Head of caudate nucleus (tissue), 42 donors: ENCODE measurements around the gene CCDC14.
"Not testable (repeated sequence)": the region's sequence is repeated elsewhere in the genome, so short reads cannot be mapped to it uniquely, and the experiment has no call there.

ENCODE experiments used
- DNase-seq, 42 donors: peaks; one replicate each; pipeline versions ENCODE4 v3.0.0 to v3.0.0-alpha.2; 2020 to 2021; ENCODE audit warnings: mixed read lengths in 7 of 42
- intact Hi-C: fragments of 100-400 bp; cut with DNase I; formaldehyde crosslinking; loops from one replicate; pipeline ENCODE4 v1.15.0; 2022

Gene CCDC14

DNA sequence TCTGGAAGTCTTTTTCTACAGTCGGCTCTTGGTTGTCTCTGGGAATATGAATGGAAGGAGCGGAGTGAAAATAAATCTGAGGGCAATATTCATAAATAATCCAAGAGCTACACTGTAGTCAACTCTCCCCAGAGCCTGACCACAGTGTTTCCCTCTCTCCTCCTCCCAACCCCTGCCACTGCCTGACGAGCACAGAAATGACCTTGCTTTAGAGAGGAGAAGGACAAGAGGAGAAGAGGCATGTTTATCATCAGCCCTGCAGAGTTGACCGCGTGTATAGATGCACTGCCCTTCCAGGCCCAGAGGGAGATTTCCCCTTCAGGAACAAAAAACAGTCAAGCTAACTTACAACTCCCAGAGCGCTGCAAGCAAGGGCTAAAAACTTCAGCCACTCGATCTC lies 14.0 kb upstream of the CCDC14 start:
- DNase-seq, intact Hi-C loops: not testable (repeated sequence)

DNA sequence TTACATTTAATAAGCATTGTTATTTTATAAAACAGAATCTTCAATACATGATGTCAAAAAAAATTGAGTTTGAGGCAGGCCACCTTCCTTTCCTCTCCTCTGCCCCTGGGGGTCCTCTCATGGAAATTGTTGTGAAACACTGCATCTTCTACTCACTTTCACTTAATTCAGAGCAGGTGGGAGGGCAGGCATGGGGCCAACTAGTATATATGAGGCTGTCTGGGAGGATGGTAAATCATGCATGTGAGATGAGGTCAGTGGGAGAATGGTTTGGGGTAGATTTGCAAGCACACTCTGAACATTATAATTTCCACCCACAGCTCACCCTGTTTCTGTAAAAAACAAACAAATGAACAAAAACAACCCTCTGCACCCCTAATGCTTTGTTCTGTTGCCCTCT lies 10.4 kb upstream of the CCDC14 start:
- intact Hi-C loops, result no loop called here
- no peak for DNase-seq

DNA sequence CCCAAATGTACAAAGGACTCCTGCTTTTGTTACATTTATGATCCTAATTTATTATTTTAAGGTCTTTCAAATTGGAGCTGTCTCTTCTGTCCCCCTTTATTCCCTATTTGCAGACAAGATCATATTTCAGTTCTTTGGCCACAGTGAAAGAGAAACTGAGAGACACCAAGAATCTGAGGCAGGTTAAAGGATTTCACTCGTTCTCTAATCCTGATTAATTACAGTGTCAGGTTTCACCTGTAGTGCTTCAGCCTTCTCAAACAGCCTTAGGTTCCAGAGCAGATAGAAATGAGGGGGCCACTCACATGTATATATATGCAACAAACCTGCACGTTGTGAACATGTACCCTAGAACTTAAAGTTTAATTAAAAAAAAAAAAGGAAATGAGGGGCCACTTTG lies 6.2 kb upstream of the CCDC14 start:
- DNase-seq, intact Hi-C loops: not testable (repeated sequence)

DNA sequence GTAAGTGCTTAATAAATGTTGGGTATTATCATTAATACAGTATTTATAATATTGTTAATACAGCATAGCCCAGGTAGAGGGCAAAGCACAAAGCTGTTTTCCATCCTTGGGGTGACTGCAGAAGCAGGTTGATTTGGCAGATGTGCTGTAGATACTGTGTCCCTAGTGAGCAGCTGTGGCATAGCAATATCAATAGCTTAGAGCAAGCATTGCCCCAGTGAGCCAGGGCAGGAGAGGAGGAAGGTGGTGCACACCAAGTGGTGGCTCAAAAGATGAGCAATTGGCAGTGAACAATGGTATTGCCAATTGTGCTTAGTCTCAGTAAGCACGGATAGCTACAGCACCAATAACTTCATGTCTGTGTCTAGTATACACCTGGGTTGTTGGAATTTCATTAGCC lies 5.8 kb upstream of the CCDC14 start:
- intact Hi-C loops, DNase-seq: not testable (repeated sequence)

DNA sequence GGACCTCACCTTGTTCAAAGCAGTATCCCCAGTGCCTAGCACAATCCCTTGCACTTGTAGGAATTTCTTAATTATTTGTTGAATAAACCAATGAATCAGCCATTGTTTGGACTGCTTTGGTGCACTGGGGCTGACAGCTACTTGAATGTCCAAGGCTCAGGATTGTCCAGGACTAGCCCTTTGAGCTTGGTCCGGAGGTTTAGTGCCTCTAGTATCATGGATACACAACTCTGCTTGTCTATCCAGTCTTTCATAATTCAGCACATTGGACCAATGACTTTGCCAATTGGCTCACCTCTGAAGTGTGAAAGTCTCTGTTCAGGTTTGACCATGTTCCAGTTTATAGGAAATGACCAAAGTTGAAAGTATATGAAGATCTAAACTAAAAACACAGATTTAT lies 3.8 kb upstream of the CCDC14 start:
- intact Hi-C loops, result not testable (repeated sequence)

DNA sequence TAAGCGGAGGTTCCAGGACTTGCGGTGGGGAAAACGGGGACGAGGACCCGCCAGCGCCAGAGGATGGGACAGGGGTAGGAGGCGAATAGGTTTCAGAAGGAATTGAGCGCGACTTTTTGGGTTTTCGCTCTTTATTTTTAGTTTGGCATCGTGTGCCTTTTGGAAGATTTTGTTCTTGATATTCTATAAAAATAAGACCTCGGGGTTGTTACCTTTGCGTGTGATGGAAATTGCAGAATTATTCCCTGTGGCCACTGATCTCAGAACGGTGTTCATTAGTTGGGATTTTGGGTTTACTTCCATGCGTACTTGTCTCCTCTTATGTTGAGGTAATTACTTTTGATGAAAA lies 453 bp upstream of the CCDC14 start:
- intact Hi-C loops, result no loop called here
- no peak for DNase-seq

More for the DNA sequence above, 3.8 kb upstream of the CCDC14 start:
- not testable (repeated sequence) for DNase-seq

DNA sequence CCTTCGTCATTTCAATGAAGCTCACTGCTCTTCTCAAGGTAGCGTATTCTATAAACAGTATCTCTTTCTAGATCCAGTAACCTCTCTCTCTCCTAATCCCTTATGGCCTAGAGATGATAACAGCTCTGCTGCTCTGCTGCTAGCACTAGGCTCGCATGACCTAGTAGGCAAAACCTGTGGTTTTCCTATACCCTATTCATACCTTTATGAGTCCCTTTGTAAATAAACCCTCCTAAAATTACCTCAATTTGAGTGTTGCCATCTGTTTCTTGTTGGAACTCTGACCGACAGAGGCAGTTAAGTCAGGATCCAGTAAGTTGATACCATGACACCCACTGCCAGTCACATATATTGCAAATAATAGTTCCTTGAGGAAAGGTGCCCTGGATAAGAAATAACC lies 7.3 kb downstream of the CCDC14 start:
- no peak for DNase-seq
- intact Hi-C loops, result no loop called here

DNA sequence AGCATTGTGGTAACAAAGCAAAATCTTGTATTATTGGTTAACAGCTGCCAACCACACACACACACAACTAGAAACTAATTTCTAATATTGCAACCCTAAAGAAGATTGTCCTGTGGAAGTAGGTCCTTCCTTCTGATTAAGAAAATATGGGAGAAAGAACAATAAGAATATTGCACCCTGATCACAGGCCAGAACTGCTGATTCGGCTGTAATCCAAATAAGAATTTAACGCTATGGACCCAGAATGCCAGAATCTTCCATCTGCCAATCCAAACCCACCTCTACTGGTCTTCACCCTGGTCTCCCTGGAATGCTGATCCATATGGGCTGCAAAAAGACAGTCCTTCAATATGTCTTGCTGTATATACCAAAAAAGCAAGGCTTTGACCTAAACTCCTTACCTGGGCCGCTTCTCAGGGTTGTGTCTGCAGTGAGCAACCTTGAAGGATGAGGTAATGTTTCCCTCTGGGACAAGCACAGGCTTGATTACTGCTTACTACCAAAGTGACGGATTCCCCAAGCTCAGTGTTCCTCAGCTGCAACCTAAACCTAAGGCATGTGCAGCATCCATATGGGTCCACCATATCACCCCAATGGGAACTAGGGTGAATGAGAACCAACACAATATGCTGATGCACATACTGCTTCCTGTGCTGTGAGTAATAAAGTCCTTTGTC lies 8.0 kb downstream of the CCDC14 start:
- intact Hi-C loops, result no loop called here
- DNase-seq, result no peak

DNA sequence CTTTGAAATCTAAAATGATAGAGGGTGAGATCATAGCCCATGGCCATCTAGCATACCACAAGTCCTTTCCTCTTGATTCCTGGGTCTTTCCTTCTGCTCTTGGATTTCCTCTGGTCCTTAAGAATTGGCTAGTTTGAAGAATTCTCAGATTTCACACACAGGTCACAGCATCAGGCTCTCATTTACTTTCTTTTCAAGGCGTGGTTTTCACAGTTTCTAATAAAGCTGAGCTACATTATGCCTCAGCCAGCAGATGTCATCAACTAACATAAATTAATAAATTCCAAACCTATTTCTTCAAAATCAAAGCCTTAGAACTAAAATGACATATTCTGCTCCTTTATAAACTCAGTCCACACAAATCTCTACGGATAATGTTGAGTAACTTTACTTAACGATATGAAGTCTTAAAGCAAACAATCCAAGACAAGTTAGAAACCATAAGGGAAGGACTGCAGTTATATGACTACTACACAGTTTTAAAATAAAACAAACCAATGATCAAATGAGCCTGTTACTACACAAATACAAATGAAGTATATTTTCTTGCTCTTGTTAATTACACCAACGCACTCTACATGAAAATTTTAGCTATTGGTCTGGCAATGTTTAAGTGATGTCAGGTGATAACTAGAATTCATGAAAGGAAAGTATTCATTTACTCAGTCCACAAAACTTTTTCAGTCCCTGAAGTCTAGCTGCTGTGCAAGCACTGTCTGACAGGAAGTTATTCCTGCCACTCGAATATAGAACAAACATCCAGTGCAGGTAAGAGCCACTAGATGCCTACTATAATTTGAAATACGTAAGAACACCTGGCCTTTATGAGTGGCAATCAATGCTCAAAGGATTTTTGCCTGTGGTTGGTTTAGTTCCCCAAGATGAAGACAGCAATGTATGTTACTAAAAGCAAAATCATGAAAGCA lies 9.2 kb downstream of the CCDC14 start:
- intact Hi-C loops, result no loop called here
- no peak for DNase-seq

DNA sequence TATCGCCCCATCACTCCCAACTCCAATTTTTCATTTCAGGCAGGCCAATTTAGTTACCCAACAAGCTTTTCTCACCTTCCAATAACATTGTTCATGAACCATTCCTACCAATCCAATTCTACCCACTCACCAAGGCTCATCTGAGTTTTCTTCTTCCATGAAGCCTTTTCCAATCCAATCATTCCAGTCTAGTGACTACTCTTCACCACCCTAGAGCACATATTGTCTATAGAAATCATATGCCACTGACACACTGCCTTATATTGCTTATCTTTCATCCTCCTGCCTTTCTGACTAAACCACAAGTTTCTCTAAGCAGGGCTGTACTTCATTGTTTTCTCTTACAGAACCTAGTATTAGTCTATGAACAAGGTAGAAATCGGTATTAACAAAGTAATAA lies 11.4 kb downstream of the CCDC14 start:
- DNase-seq, result no peak
- intact Hi-C loops, result no loop called here

DNA sequence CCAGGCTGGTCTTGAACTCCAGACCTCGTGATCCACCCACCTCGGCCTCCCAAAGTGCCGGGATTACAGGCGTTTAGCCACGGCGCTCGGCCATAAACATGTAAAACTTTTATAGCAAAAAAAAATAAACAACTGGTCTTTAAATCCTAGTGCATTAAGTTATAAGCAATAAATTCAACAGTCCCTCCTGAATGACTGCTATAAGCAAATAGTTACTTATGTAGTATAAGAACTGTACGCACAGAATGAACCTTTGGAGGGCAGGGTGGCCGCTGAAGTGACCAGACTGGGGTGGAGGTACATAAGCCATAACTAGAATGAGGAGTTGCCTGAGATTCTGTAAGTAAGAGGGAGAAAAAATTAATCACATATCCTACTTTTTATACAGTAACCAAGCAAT lies 12.6 kb downstream of the CCDC14 start:
- DNase-seq, result no peak
- intact Hi-C loops, result no loop called here

DNA sequence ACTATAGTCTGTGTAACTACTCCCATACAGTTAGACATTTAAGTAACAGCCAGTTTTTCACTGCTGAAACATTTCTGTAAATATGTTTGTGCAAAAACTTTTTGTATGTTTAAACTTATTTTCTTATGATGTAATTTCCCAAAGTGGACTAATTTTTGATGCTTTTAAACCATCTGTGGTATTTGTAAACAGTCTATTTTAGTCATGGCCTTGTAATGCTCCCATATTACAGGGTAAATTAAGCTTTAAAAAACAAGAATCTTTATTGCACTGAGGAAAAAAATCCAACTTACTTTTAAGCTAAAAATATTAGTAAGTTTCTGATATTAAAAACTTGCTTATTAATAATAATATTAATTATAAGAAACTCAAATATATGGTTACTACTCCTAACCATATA lies 13.5 kb downstream of the CCDC14 start:
- DNase-seq, result no peak
- intact Hi-C loops, result no loop called here

DNA sequence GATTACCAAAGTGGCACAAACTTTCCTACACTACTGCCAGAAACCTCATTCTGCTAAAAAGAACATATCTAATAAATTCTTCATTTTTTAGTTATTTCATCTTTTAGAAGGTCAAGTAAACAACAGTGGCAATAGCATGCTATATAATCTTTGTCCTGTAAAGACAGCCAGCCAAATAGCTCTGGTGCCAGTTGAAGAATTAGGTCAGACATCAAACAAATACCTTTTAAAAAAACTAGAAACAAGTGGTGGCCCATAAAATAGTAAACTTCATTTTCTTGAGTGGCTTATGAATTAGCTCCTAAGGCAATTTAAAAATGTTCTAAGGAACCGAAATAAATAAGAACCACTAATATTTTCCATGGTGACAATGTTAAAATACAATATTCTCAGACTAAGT lies 19.5 kb downstream of the CCDC14 start:
- DNase-seq, result no peak
- intact Hi-C loops, result no loop called here

DNA sequence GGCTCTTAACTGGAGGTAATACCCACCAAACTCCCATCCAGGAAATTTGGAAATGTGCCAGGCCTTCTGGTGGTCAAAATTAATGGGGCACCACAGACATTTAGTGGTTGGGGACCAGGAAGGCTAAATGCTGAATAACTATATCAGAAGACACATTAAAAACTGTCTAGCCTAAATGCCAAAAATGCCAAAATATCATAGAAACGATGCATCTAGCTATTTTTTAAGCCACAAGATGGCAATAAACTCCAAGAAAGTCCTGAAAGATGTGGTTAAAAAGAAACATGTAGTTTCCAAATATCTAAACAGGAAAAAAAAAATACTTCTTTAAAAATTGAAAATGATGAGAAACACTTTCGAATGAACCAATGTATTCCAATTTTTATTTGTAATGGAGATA lies 19.9 kb downstream of the CCDC14 start:
- DNase-seq, result no peak
- intact Hi-C loops, result no loop called here

DNA sequence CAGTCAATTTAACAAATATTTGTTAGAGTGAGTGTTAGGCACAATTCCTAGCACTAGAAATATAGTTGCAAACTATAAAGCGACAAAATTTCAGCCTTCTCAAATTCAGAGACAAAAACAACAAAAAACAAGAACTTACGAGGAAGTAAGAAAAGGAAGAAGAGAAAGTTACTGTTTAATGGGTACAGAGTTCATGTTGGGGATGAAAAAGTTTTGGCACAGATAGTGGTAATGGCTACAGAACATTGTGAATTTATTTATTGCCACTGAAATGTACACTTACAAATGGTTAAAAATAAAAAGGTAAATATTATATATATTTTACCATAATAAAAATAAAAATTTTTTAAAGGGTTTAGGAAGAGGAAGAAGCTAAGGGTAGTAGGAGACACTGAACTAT lies 21.3 kb downstream of the CCDC14 start:
- intact Hi-C loops, result no loop called here
- DNase-seq, result no peak

DNA sequence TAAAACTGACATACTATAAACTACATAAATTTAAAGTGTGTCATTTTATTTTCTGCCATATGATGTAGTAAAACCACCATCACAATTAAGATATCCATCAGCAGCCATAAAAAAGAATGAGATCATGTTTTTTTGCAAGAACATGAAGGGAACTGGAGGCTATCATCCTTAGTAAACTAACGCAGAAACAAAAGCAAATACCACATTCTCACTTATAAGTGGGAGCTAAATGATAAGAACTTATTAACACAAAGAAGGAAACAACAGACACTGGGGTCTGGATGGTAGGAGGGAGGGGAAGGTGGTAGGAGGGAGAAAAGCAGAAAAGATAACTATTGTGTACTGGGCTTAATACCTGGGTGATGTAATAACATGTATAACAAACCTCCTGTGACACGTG lies 24.6 kb downstream of the CCDC14 start:
- intact Hi-C loops, result no loop called here
- no peak for DNase-seq

DNA sequence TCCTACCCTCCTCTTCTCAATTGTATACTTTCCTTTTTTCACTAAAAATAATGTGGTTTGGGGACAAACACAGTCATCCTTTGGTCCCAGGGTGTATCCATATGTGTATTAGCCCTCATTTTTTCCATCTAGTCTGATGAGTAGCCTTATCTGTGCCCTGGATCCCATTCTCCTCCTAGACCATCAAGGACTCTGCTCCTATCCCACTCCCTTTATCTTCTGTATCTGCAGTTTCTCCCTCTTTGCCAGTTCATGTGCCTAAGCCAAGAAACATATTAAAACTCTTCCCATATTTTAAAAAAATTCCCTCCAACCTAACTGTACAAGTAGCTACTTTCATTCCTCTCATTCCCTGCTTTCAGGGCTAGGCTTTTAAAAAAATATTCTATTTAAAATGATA lies 25.2 kb downstream of the CCDC14 start:
- DNase-seq, result no peak
- intact Hi-C loops, result no loop called here

DNA sequence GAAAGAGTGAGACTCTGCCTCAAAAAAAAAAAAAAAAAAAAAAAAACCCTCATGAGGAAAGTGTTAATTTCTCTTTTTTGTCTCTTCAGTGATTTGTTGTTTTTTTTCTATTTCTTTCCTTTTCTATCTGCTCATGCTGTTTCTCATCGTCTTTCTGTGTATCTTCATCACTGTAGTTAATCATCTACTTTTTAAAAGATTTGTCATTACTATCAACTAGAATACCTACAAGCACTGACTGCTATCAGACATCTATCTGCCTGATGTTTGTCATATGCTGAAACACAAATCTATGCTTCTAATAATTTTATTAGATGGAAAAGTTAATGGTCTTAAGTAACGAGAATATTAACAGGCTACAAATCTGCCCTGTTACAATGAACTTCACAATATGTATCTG lies 26.8 kb downstream of the CCDC14 start:
- no peak for DNase-seq
- intact Hi-C loops, result no loop called here

DNA sequence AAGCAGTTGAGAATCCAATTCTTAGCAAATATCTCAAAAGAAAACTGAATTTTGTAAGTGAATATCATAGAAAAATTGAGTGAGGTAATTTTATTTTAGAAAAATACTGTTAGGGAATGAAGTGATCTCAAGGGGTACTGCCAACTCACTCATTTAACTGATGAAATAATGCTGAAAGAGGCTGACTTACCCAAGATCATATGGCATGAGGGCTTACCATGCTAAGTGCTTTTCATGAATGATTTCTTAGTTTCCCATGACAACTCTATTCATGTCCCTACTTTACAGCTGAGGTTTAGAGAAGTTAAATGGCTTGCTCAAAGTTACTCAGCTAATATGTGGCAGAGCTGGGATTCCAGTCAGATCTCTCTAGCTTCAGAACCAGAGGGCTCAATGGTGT lies 30.6 kb downstream of the CCDC14 start:
- intact Hi-C loops, result no loop called here
- DNase-seq, result no peak

DNA sequence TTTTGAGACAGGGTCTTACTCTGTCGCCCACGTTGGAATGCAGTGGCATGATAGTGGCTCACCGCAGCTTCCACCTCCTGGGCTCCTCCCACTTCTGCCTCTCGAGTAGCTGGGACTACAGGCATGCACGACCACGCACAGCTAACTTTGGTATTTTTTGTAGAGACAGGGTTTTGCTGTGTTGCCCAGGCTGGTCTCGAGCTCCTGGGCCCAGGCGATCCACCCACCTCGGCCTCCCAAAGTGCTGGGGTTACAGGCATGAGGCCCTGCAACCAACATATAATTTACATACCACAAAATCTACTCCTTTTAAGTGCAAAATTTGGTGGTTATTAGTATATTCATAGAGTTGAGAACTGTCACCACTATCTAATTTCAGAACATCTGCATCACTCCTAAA lies 31.7 kb downstream of the CCDC14 start:
- intact Hi-C loops, result no loop called here
- DNase-seq, result no peak

DNA sequence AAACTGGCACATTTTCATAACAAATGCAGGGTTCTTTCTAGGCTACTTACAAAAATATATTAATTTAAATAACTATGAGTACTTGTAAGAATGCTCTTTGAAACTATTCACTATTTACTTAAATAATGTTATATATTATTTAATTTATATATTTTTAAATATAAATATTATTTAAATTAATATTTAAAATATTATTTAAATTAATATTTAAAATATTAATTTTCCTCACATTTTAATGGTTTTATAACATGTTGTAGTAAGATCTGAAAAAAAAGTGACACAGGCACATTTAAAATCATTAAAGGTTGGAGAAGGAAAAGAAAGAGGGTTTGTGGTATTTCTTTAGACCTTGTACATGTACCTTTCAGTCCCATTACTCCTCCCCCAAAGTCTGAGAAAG lies 34.6 kb downstream of the CCDC14 start:
- intact Hi-C loops, result no loop called here
- no peak for DNase-seq
